Muscle of arm (tissue), 12 donors: ENCODE results near the gene OSBPL10. TPM values are rescaled to one million over a fixed set of nuclear protein-coding genes. Genes with fewer than 3 reads are reported as not detected.

Experiments
- DNase-seq: peaks from one replicate; pipeline ENCODE4 v3.0.0-alpha.2; 2013
- polyA plus RNA-seq, 12 donors: library from polyadenylated mRNA; unstranded; fragments of 120-200 nt; gene quantifications; one replicate each; pipeline ENCODE4 v1.2.1, GENCODE V29; 2013; ENCODE audit not compliant: insufficient read length in 12 of 12

Gene OSBPL10
- polyA plus RNA-seq, 12 donors: 5.8 to 21.4 (median 11.3) TPM; not detected in 1

DNA sequence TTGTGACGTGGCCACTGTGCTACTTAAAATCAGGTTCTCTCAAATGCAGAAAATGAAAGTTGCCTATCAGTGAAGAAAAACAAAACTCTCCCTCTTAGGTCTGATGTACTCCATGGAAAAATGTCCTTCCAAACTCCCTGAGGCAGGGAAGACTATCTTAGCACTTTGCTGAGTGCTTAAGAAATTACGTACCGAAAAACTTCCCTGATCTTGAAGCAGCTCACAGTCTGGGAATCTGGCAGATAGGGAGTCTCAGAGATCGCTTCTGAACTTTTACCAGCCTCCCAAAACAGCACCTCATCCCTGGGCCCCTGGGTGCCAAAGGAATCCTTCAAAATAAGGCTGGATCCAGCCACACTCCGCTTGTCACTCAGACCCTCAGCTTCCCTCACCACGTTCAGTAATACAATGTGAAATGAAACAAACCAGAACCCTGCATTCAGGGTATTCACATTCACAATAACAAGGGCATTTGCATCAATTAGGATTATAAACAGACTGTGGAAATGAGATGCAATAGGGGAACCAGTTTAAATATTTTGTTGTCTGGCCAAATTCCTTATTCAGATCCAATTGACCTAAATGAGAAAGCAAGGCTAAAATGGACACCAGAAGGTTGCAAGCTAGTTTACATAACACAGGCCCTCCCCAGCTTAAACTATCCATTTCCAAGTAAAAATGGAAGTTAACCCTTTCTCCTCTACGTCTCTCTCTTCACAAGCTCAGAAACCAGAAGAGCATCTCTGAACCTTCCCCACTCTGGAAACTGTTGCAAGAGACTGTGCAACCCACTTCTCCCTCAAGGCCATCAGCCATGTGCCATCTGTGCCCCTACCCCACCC lies 20.9 kb downstream of the OSBPL10 start:
- peak; percentile 48 for DNase-seq

DNA sequence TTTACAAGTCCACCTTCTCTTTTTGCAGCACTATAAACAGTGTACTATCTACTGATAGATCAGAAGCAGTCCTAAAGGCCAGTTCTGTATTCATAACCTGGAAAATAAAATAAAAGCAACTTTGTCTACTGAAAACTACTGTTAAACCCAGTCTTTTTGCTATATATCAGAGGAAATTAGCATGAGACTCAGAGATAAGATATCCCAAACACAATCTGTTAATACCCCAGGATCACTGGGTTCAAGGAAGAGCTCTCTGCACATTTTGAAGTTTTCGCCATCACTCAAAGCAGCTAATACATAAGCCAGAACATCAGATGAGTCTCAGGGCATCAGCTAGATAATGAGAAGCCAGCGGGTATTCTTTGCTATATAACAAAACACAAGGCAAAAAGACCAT lies 21.8 kb downstream of the OSBPL10 start:
- no peak for DNase-seq

DNA sequence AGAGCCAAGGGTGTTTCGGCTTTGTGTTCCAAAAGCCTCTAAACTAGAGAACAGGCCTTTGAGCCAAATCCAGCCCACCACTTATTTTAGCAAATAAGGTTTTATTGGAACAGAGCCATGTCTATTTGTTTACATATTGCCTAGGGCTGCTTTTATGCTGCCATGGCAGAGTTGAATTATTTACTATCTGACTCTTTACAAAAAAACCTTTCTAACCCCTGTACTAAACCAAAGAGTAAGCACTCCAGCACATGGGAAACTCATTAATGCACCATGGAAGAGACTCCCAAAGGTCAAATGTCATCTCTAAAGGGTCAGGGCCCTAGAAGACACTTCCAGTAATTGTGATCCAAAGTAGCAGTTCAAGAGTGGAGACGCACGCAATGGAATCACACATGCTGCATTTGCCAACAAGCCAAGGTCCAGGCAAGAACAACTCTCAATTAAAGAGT lies 22.3 kb downstream of the OSBPL10 start:
- peak; percentile 53 for DNase-seq

DNA sequence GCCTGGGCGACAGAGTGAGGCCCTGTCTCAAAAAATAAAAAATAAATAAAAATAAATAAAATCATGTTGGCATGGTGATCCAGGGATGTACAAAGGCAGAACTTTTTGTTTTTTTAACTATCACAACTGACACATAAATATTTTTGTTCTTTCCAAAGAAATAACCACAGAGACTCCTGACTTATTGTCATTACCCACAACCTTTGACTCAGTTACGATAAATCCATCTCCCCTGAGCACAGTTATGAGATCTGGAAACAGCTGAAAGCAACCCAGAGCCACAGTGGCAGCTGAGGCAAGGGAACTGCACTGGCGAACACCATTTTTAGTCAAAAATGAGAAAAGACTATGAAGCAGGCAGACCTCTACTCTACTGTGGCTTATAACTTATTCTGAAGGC lies 24.0 kb downstream of the OSBPL10 start:
- no peak for DNase-seq

DNA sequence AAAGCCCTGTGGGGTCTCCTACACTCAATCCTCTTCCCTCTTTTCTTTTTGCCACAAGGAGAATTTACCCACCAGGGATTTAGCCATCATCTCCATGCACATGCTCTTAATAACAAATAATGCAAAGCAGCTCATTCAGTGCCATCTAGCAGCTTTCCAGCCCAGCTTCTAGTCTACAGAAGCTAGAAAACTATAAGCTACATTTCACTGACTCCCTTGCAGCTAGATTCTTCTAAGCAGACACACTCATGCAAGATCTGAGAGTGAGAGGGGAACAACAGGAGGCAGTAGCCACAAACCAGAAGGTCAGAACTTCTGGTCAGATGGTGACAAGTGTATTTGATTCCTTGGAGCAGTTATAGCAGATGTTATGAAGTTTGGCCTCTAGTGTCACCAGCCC lies 25.5 kb downstream of the OSBPL10 start:
- DNase-seq: no peak

DNA sequence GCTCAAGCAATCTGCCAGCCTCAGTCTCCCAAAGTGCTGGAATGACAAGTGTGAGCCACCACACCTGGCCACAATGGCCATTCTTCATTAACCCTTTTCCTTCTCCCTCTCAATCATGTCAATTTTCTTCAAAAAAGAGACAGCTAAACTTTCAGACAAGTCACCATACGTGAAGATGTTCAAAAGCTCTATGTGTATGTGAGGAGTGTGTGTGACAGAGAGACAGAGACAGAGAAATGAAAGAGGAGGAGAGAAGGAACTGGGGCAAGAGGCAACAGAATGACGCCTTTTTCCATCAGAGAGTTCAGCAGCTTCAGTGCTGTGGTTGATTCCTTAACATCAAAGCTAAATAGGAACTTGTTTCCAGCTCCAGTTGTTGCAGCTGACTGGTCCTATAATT lies 27.4 kb downstream of the OSBPL10 start:
- DNase-seq: no peak

DNA sequence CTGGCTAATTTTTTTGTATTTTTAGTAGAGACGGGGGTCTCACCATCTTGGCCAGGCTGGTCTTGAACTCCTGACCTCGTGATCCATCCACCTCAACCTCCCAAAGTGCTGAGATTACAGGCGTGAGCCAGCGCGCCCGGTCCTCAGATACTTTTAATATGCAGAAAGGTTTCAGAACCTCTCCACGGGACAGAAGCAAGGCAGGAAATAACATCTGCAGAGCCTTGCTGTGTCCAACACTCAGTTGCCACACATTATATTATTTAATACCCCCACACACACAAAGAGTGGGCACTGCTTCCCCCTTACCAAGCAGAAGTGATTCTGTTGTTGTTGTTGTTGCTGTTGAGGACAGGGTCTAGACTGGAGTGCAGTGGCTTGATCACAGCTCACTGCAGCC lies 28.0 kb downstream of the OSBPL10 start:
- DNase-seq: no peak

DNA sequence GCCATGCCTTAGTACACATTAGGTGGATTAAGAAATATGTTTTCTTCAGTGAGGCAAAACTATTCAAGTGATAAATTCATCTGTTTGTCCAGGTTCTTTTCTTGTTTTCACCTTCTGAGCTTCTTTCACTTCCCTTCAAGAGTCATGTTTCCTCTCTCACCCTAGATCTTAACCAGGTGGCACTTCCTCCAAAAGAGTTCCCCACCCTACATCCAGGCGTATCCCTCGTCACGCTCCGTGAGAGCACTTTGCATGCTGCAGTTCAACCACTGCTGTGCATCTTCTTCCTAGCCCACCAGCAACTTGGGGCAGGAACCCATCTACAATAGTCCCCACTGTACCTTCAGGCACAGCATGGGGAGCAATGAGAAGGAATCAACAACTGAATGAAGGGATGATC lies 28.9 kb downstream of the OSBPL10 start:
- DNase-seq: no peak

DNA sequence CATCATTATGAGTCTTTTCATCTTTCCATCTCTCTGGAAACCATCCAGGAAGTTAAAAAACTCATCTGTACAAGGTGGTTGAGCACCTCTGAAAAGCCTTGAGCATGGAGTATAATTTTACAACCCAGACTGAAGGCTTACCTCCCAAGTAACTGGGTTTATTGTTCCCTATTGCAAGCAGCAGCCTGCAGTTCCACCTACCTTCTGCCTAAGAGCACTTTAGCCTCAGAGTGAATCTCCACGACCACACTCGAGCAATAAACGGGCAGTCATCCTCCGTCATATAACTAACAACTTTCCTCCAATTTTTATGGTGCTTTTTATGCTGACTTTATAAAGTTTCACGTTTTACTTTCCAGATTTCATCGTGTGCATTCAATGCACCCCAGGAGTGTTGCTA lies 32.8 kb downstream of the OSBPL10 start:
- DNase-seq: no peak

DNA sequence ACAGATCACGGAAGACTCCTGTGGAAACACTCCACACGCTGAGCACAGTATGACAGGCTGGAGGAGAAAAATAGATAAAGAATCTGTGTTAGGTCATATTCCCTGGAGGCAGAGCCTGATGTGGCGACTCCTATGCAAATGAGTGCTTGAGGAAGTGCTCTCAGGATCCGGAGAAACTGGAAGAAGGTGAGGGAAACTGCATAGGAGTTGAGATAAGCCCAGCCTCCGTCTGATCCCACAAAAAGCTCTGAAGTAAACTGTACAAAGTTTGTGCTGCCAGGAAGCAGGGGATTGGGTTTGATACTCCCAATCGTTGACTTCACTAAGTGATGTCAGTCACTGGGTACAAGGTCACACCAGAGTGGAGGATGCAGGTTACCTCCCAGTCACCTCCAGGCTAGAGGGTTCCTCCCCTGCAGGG lies 33.4 kb downstream of the OSBPL10 start:
- no peak for DNase-seq

DNA sequence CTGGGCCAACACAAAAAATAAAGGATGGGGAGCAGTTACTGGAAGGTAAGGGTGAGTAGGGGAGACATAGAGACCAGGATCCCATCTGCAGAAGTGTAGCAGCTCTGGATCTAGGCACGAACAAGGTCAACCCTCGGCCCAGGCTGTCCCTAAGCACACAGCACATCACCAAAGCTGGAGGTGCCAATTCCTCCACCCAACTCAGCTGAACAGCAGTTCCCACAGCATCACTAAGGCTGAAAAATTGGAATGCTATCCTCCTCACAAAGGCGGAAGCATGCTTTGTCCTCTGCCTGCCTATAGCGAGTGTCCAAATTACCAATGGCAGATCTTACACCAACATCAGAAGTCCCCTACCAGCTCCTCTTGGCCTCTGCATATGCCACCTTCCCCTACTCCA lies 33.9 kb downstream of the OSBPL10 start:
- DNase-seq: no peak

DNA sequence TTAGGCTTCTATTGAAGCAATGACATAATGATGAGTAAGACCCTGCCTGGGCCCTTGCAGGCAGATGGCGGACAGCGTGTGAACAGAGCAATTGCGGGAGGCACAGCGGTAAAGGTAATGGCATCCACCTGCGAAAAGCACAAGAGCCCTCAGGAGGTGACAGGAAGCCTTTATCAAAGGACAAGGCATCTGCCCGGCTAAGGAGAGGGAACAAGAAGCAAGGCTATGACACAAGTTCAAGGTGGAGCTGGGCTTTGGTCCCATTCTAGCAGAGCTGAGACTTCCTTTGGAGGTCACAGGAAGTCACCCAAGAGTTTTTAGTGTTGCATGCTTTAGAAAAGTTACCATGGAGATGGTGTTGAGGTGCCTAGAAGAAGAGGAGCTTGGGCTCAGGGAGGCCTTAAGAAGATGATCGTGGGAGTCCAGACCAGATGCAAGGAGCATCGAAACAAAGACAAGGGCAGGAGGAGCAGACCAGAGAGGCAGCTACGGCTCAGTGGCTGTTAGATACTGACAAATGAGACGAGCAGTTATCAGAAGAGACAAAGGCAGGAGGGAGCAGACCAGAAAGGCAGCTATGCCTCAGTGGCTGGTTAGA lies 34.5 kb downstream of the OSBPL10 start:
- peak; percentile 45 for DNase-seq

DNA sequence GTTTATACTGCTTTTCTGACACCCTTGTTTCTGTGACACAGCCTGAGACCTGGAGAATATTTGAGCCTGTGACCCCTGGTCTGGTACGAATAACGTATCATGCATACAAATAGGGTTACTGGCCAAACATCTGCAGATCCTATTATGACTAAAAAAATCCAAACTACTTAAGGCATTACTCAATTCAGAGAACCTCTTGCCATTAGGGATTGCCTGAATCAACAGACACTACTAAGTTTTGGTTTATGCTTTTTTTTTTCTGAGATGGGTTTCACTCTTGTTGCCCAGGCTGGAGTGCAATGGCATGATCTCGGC lies 35.4 kb downstream of the OSBPL10 start:
- peak; percentile 76 for DNase-seq

DNA sequence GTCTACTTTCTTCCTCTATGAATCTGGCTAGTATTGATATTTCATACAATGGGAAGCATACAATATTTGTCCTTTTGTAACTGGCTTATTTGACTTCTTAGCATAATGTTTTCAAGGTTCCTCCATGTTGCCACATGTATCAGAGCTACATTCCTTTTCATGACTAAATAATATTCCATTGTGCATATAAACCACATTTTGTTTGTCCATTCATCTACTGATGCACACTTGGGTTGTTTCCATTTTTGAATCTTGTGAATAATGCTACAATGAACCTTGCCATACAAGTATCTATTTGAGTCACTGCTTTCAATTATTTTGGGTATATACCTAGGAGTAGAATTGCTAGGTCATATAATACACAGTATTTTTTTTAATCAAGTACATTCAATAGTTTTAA lies 38.0 kb downstream of the OSBPL10 start:
- DNase-seq: no peak

DNA sequence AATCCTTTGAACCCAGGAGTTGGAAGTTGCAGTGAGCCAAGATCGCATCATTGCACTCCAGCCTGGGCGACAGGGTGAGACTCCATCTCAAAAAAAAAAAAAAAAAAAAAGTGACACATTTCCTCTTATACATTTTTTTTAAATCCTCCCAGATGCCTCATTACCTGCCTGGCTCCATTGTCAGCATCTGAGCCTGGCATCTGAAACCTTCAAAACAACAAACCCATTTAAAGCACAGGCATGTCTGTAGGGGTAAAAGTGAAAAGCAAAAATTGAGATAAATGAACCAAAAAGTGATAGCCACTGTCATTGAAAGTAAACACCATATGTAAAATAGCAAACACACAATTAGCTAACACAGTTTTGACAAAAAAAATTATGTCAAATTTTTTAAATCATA lies 38.6 kb downstream of the OSBPL10 start:
- no peak for DNase-seq

DNA sequence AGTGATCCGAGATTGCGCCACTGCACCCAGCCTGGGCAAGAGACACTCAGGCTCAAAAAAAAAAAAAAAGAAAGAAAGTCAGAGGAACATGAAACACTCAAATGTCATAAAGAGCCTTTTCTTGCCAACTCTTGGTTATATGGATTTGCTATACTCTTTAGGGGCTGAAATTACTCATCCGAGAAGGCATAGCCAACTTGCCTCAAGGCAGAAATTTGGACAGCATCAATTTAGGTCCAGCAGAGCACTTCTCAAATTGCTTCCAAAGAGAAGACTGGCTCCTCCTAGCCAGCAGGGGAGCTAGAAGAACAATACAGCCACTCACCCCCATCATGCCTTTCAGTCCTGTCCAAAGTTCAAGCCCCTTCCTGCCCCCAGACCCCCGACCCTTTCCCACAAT lies 43.8 kb downstream of the OSBPL10 start:
- DNase-seq: no peak

DNA sequence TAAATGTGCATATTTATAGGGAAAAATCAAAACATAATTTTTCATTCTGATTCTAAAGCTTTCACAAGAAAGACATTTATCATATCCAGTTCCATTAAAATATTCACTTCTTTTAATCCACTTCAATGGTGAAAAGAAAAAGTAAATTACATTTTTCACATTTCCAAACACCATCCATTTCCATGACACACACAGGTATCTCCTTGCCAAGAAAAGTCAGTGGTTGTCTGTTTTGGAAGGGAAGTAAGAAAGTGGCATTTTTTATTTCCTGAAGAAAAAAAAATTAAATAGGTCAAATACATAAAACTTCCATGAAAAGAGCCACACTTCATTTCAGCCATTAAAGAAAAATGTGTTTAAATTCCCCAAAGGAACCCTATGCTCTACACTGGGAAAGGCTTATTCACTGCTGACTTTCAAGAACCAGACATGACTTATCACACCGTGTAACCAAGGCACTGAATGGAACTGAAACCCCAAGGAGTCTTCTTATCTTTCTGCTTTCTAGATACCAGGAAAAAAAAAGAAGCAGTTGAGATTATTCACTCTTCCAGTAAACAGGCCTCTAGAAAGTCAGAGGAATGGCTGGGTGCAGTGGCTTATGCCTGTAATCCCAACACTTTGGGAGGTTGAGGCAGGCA lies 44.5 kb downstream of the OSBPL10 start:
- no peak for DNase-seq

DNA sequence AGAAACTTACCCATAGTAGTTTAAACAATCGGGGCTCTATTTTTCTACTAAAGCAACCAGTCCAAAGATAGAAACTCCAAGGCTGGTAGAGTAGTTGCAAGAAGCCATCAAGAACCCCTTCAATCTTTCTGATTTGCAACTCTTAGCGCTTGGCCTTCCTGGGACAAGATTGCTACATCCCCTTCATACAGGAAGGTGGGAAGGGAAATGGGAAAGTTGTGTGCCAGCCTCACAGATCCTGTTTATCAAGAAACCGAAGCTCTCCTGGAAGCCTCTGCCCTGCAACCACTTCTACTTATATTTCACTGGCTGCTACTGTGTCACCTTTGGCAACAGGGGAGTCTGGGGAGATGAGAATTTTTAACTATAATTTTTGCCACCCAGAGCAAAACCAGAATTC lies 46.2 kb downstream of the OSBPL10 start:
- no peak for DNase-seq

DNA sequence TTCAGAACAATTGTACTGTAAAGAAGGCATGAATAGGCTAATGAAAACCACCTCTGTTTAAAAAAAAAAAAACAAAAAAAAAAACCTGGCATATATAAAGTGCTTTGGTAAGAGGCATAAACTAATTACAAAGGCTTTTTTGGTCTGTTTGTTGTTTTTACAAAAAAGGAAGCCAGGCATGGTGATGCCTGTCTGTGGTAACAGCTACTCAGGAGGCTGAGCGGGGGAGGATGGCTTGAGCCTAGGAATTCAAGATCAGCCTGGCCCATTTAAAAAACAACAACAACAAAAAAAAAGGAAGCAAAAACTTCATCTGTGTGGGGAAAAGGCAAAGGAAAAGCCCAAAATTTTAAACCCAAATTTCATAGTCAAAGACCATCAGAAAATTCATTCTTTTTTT lies 47.0 kb downstream of the OSBPL10 start:
- DNase-seq: no peak

DNA sequence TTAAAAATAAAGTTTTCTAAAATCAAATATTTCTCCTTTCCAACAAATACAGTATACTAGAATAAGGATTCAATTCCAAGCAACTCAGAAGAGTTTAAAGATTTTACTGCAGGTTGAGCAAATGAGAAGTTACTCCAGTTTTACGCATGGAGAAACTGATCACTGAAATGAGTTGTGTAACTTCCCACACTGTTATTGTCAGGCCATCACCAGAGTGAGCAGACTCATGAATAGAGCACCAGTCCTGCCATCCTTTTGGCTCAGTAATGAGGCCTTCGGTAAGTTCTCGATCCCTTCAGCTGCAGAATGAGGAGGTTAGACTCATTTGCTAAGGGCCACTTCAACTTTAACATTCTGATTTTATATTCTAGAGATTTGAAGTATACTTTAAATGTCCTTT lies 48.1 kb downstream of the OSBPL10 start:
- DNase-seq: no peak

DNA sequence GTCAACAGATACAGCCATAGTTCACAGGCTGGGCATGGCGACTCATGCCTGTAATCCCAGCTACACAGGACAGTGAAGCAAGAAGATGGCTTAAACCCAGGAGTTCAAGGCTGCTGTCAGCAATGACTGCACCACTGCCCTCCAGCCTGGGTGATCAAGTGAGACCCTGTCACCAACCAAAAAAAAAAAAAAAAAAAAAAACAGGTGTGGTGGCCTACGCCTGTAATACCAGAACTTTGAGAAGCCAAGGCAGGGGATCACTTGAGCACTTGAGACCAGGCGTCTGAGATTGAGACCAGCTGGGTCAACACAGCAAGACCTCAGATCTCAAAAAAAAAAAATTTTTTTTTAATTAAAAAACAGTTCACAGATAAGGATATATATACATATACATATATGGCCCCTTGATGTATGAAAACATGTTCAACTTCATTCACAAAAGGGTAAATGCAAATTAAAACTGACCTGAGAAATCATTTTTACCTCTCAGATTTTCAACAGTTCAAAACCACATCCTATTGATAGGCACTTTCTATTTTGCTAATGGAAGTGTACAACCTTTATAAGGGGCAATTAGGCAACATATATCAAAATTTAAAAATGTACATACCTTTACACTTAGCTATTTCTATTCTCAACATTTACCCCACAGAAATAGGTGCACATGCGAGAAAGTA lies 51.1 kb downstream of the OSBPL10 start:
- no peak for DNase-seq

DNA sequence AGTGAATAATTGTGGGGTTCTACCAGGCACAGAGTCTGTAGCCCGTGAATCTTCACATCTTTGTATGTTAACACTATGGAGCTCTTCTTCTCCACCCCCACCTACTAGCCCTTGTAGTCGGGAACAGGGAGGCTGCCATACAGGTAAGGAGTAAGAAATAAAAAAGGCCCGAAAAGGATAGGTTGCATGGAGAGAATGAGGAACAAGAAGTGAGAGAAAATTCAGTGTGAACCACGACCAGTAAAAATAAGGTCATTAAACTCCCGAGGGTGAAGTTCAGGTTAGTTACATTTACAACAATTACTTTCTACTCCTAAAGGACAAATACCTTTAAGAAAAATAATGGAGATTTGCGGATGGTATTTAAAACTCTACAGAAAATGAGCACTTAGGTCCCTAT lies 53.3 kb downstream of the OSBPL10 start:
- DNase-seq: no peak

DNA sequence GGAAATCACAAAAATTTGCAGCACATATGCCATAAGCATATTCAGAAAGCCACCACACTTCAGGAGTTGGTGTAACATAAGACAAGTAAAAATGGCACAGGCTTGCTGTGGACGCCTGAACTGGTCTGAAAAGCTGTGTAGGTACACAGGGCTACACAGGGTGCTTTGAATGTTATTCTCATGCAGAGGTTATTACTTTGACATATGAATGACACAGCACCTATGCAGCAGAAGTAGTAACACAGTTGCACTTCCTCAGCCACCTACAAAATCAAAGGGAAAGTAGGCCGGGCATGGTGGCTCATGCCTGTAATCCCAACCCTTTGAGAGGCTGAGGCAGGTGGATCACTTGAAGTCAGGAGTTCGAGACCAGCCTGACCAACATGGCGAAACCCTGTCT lies 54.5 kb downstream of the OSBPL10 start:
- DNase-seq: no peak
